Measurements from ENCODE around the gene FABP7.
A peak's percentile ranks its signal among the peaks of the same experiment; 100 is the strongest.
"Not testable (repeated sequence)": the region's sequence is repeated elsewhere in the genome, so short reads cannot be mapped to it uniquely, and the experiment has no call there.

Gene FABP7

GRCh38 chr6:122747573-122747972, 31.9 kb upstream of the FABP7 start:
- in situ Hi-C loops (cut with HindIII; ENCODE audit: low sequenced_read_pairs) = no loop called here

GRCh38 chr6:122748945-122749344, 30.6 kb upstream of the FABP7 start:
- in situ Hi-C loops (cut with HindIII; ENCODE audit: low sequenced_read_pairs); H3K4me3 ChIP-seq (ENCODE audit: low read depth, low read length); DNase-seq (ENCODE audit: low read depth): not testable (repeated sequence)

More at GRCh38 chr6:122747573-122747972, 31.9 kb upstream of the FABP7 start:
- no peak overlapping the region for H3K4me3 ChIP-seq (ENCODE audit: low read depth, low read length)
- DNase-seq (ENCODE audit: low read depth) = no peak
- no peak for TF ChIP-seq CTCF (IDR thresholded peaks at IDR 0.05; ENCODE audit: low read depth, low read length, missing control alignments)

DNA sequence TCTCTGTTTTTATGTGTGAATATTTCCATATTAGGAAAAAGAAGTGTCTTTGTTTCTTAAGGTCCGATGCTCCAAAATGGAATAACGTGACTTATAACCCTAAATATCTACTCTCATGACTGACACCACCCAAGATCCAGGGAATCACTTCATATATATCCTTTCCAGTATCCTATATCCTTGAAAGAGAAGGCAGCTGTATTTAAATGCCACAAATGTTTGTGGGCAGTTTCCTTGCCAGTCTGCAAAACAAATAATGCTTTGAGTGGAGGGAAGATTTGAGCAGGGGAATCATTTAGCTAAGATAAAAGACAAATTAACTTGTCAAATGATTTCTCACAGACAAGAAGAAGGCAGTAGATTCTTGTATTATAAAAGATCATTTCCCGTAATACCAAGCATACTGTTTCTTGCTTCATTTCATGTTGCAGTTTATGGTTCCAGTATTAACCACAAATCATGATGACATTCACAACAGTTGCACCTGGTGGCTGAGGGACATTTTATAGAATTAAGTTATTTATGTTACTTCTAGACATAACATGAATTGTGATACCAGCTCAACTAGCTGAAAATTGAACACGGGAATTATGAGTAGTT, 30.0 kb upstream of the FABP7 start:
- no peak overlapping the region for H3K4me3 ChIP-seq (ENCODE audit: low read depth, low read length)
- TF ChIP-seq CTCF (IDR thresholded peaks at IDR 0.05; ENCODE audit: low read depth, low read length, missing control alignments) = no peak
- DNase-seq (ENCODE audit: low read depth) = no peak
- in situ Hi-C loops (cut with HindIII; ENCODE audit: low sequenced_read_pairs) = no loop called here

- DNase-seq (ENCODE audit: low read depth) = no peak
- in situ Hi-C loops (cut with HindIII; ENCODE audit: low sequenced_read_pairs) = no loop called here
- TF ChIP-seq CTCF (IDR thresholded peaks at IDR 0.05; ENCODE audit: low read depth, low read length, missing control alignments) = no peak
- no peak overlapping the region for H3K4me3 ChIP-seq (ENCODE audit: low read depth, low read length)
These were observed 28.2 kb upstream of the FABP7 start for GRCh38 chr6:122751326-122751725.

GRCh38 chr6:122752459-122752858, 27.1 kb upstream of the FABP7 start:
- in situ Hi-C loops (cut with HindIII; ENCODE audit: low sequenced_read_pairs) = no loop called here
- no peak for TF ChIP-seq CTCF (IDR thresholded peaks at IDR 0.05; ENCODE audit: low read depth, low read length, missing control alignments)
- H3K4me3 ChIP-seq (ENCODE audit: low read depth, low read length) = no peak overlapping the region
- DNase-seq (ENCODE audit: low read depth) = no peak

- H3K4me3 ChIP-seq (ENCODE audit: low read depth, low read length) = peak overlapping the region; percentile 11
- no peak for TF ChIP-seq CTCF (IDR thresholded peaks at IDR 0.05; ENCODE audit: low read depth, low read length, missing control alignments)
- DNase-seq (ENCODE audit: low read depth) = no peak
- in situ Hi-C loops (cut with HindIII; ENCODE audit: low sequenced_read_pairs) = no loop called here
These were observed 26.4 kb upstream of the FABP7 start for GRCh38 chr6:122753000-122753687.

- DNase-seq (ENCODE audit: low read depth) = peak; percentile 5
- peak overlapping the region; percentile 11 for H3K4me3 ChIP-seq (ENCODE audit: low read depth, low read length)
- TF ChIP-seq CTCF (IDR thresholded peaks at IDR 0.05; ENCODE audit: low read depth, low read length, missing control alignments) = no peak
- in situ Hi-C loops (cut with HindIII; ENCODE audit: low sequenced_read_pairs) = no loop called here
These were observed 25.8 kb upstream of the FABP7 start for GRCh38 chr6:122753688-122754056.

Measured in astrocyte of the cerebellum (primary cell).